Thymus (tissue), 11 donors: ENCODE data around the gene C11orf58. TPM values are rescaled to one million over a fixed set of nuclear protein-coding genes. Genes with fewer than 3 reads are reported as not detected.

Experiments
- DNase-seq, 9 donors: peaks; one replicate each; pipeline ENCODE4 v3.0.0-alpha.2; 2013; ENCODE audit warnings: low spot score in 9 of 9, low read depth in 6 of 9, missing footprints in 1 of 9
- H3K27ac ChIP-seq, 2 donors: one replicate each; pipeline ENCODE4 v1.5.1; 2013; ENCODE audit warnings: control low read depth in 1 of 2, low read depth in 1 of 2, low read length in 1 of 2, mild to moderate bottlenecking in 1 of 2, moderate library complexity in 1 of 2
- H3K27me3 ChIP-seq, 2 donors: one replicate each; pipeline ENCODE4 v1.5.1; 2013; ENCODE audit warnings: low read length in 1 of 2; ENCODE audit not compliant: control insufficient read depth in 2 of 2, insufficient read depth in 1 of 2
- H3K36me3 ChIP-seq, 2 donors: one replicate each; pipeline ENCODE4 v1.5.1; 2013; ENCODE audit warnings: low read length in 1 of 2, mild to moderate bottlenecking in 1 of 2, moderate library complexity in 1 of 2; ENCODE audit not compliant: control insufficient read depth in 2 of 2, insufficient read depth in 2 of 2
- H3K4me1 ChIP-seq, 2 donors: one replicate each; pipeline ENCODE4 v1.5.1; 2013; ENCODE audit warnings: low read length in 2 of 2; ENCODE audit not compliant: control insufficient read depth in 2 of 2, insufficient read depth in 2 of 2
- H3K4me3 ChIP-seq, 2 donors: one replicate each; pipeline ENCODE4 v1.5.1; 2013; ENCODE audit warnings: low read length in 2 of 2, control low read depth in 1 of 2, mild to moderate bottlenecking in 1 of 2
- H3K9me3 ChIP-seq, 2 donors: one replicate each; pipeline ENCODE4 v1.5.1; 2013; ENCODE audit warnings: low read length in 1 of 2, mild to moderate bottlenecking in 1 of 2; ENCODE audit not compliant: control insufficient read depth in 2 of 2, insufficient read depth in 1 of 2
- WGBS: extraction: QIAGEN DNeasy Blood & Tissue Kit; methylation state at CpG from one replicate; pipeline ENCODE4 v1.1.7; 2013; 5-methylcytosine and 5-hydroxymethylcytosine counted together
- polyA plus RNA-seq: library from polyadenylated mRNA; stranded (reverse); fragments of 200-250 nt; gene quantifications from one replicate; pipeline ENCODE4 v1.2.3, GENCODE V29; 2013
- total RNA-seq: library from RNA; stranded (reverse); fragments of 120-200 nt; gene quantifications from one replicate; pipeline ENCODE4 v1.2.4, GENCODE V29; 2013
- donor health status: healthy.

Gene C11orf58
- total and polyA plus RNA-seq, 2 donors: 179 to 212 TPM

GRCh38 chr11:16793009-16793408, 54.6 kb downstream of the C11orf58 start:
- WGBS: 98% methylated on average over 3 of the region's 3 CpGs
- H3K4me1 ChIP-seq: peaks cover 9 to 29% of the 10 kb centered on the region in 2 donors
- peaks cover 0 to 4% of the 10 kb centered on the region in 2 donors for H3K36me3 ChIP-seq
- DNase-seq: no peak
- no peaks in the 10 kb centered on the region for H3K27me3 ChIP-seq
- no peak overlapping the region for H3K27ac ChIP-seq
- no peaks in the 10 kb centered on the region for H3K9me3 ChIP-seq
- H3K4me3 ChIP-seq: no peak overlapping the region

GRCh38 chr11:16793511-16793910, 55.1 kb downstream of the C11orf58 start:
- no peak overlapping the region for H3K27ac ChIP-seq
- peaks cover 0 to 4% of the 10 kb centered on the region in 2 donors for H3K36me3 ChIP-seq
- no peak for DNase-seq
- no peaks in the 10 kb centered on the region for H3K27me3 ChIP-seq
- H3K4me1 ChIP-seq: peaks cover 9 to 29% of the 10 kb centered on the region in 2 donors
- no peaks in the 10 kb centered on the region for H3K9me3 ChIP-seq
- H3K4me3 ChIP-seq: no peak overlapping the region
- 94% methylated on average over 3 of the region's 3 CpGs for WGBS

- Histone ChIP-seq H3K4me1 (peaks cover 9 to 29% of the 10 kb centered on the region in 2 donors), H3K27me3 (no peaks in the 10 kb centered on the region), H3K4me3 (no peak overlapping the region), H3K9me3 (no peaks in the 10 kb centered on the region), H3K27ac (no peak overlapping the region), H3K36me3 (peaks cover 0 to 4% of the 10 kb centered on the region in 2 donors)
- no peak for DNase-seq
- whole genome bisulfite sequencing: 88% methylated on average over 17 of the region's 17 CpGs
These were observed 55.8 kb downstream of the C11orf58 start for GRCh38 chr11:16794047-16794818.

GRCh38 chr11:16795146-16795545, 56.7 kb downstream of the C11orf58 start:
- 42% methylated on average over 8 of the region's 8 CpGs for WGBS
- peak in 8 of 9 donors; percentile 13 to 75 (median 34) for DNase-seq
- Histone ChIP-seq H3K27me3 (no peaks in the 10 kb centered on the region), H3K36me3 (peaks cover 0 to 4% of the 10 kb centered on the region in 2 donors), H3K27ac (peak overlapping the region; percentile 82 to 87), H3K9me3 (no peaks in the 10 kb centered on the region), H3K4me3 (no peak overlapping the region), H3K4me1 (peaks cover 9 to 28% of the 10 kb centered on the region in 2 donors)

GRCh38 chr11:16796311-16796710, 57.9 kb downstream of the C11orf58 start:
- peaks cover 9 to 21% of the 10 kb centered on the region in 2 donors for H3K4me1 ChIP-seq
- H3K27me3 ChIP-seq: no peaks in the 10 kb centered on the region
- H3K36me3 ChIP-seq: no peaks in the 10 kb centered on the region
- WGBS: 94% methylated on average over 4 of the region's 4 CpGs
- H3K9me3 ChIP-seq: no peaks in the 10 kb centered on the region
- no peak overlapping the region for H3K27ac ChIP-seq
- no peak for DNase-seq
- H3K4me3 ChIP-seq: no peak overlapping the region

GRCh38 chr11:16797776-16798175, 59.3 kb downstream of the C11orf58 start:
- Histone ChIP-seq H3K9me3 (no peaks in the 10 kb centered on the region), H3K27ac (no peak overlapping the region), H3K4me3 (no peak overlapping the region), H3K36me3 (no peaks in the 10 kb centered on the region), H3K27me3 (no peaks in the 10 kb centered on the region), H3K4me1 (peaks cover 7 to 16% of the 10 kb centered on the region in 2 donors)
- DNase-seq: no peak
- 88% methylated on average over 3 of the region's 3 CpGs for WGBS

GRCh38 chr11:16799221-16799620, 60.8 kb downstream of the C11orf58 start:
- WGBS: 74% methylated on average over 1 of the region's 1 CpG
- Histone ChIP-seq H3K27me3 (no peaks in the 10 kb centered on the region), H3K36me3 (no peaks in the 10 kb centered on the region)

GRCh38 chr11:16799890-16800289, 61.4 kb downstream of the C11orf58 start:
- H3K4me1 ChIP-seq: peaks cover 1 to 11% of the 10 kb centered on the region in 2 donors
- no peak overlapping the region for H3K4me3 ChIP-seq
- no peaks in the 10 kb centered on the region for H3K9me3 ChIP-seq
- H3K27ac ChIP-seq: peak overlapping the region in 1 of 2 donors; percentile 9
- no peak for DNase-seq
- H3K36me3 ChIP-seq: no peaks in the 10 kb centered on the region
- no peaks in the 10 kb centered on the region for H3K27me3 ChIP-seq

More at GRCh38 chr11:16799221-16799620, 60.8 kb downstream of the C11orf58 start:
- no peaks in the 10 kb centered on the region for H3K9me3 ChIP-seq
- H3K4me3 ChIP-seq: no peak overlapping the region
- DNase-seq: no peak
- H3K27ac ChIP-seq: no peak overlapping the region
- peaks cover 4 to 15% of the 10 kb centered on the region in 2 donors for H3K4me1 ChIP-seq

- no peaks in the 10 kb centered on the region for H3K36me3 ChIP-seq
These were observed 61.9 kb downstream of the C11orf58 start for GRCh38 chr11:16800382-16800781.

More at GRCh38 chr11:16800382-16800781, 61.9 kb downstream of the C11orf58 start:
- Histone ChIP-seq H3K4me1 (peaks cover 0 to 7% of the 10 kb centered on the region in 2 donors), H3K9me3 (no peaks in the 10 kb centered on the region), H3K27me3 (no peaks in the 10 kb centered on the region), H3K27ac (no peak overlapping the region), H3K4me3 (no peak overlapping the region)
- no peak for DNase-seq
